HG03521 (cell line): ENCODE measurements around the gene CASP10.
"Not testable (repeated sequence)": the region's sequence is repeated elsewhere in the genome, so short reads cannot be mapped to it uniquely, and the experiment has no call there.

Experiments used
- ATAC-seq: cut with Tn5 transposase; IDR thresholded peaks from one replicate; pipeline ENCODE4 v1.9.1; 2021; ENCODE audit warnings: mild to moderate bottlenecking, moderate library complexity; ENCODE audit not compliant: unreplicated experiment

CASP10 gene

GRCh38 chr2:201154615-201155399 lies 28.1 kb upstream of the CASP10 start:
- ATAC-seq: no peak

GRCh38 chr2:201156036-201156435 lies 26.9 kb upstream of the CASP10 start:
- ATAC-seq: no peak

GRCh38 chr2:201156640-201157039 lies 26.3 kb upstream of the CASP10 start:
- no peak for ATAC-seq

GRCh38 chr2:201157694-201158093 lies 25.2 kb upstream of the CASP10 start:
- peak; percentile 11 for ATAC-seq

GRCh38 chr2:201158111-201158929 lies 24.6 kb upstream of the CASP10 start:
- peak; percentile 92 for ATAC-seq

- no peak for ATAC-seq
Measured at GRCh38 chr2:201164166-201164565, 18.8 kb upstream of the CASP10 start.

- ATAC-seq: no peak
Measured at GRCh38 chr2:201167546-201167945, 15.4 kb upstream of the CASP10 start.

GRCh38 chr2:201168496-201168895 lies 14.4 kb upstream of the CASP10 start:
- not testable (repeated sequence) for ATAC-seq

- ATAC-seq: no peak
Measured at GRCh38 chr2:201171259-201171814, 11.6 kb upstream of the CASP10 start.

- no peak for ATAC-seq
Measured at GRCh38 chr2:201172279-201172678, 10.7 kb upstream of the CASP10 start.

GRCh38 chr2:201174687-201175086 lies 8.3 kb upstream of the CASP10 start:
- ATAC-seq: no peak

- ATAC-seq: no peak
Measured at GRCh38 chr2:201176081-201176481, 6.9 kb upstream of the CASP10 start.

- ATAC-seq: no peak
Measured at GRCh38 chr2:201180010-201180409, 2.9 kb upstream of the CASP10 start.

GRCh38 chr2:201183365-201183727 lies 405 bp downstream of the CASP10 start:
- no peak for ATAC-seq

- ATAC-seq: not testable (repeated sequence)
Measured at GRCh38 chr2:201183835-201184234, 894 bp downstream of the CASP10 start.

- ATAC-seq: not testable (repeated sequence)
Measured at GRCh38 chr2:201184248-201184647, 1.3 kb downstream of the CASP10 start.

- ATAC-seq: no peak
Measured at GRCh38 chr2:201185863-201186262, 2.9 kb downstream of the CASP10 start.

- no peak for ATAC-seq
Measured at GRCh38 chr2:201186982-201187381, 4.0 kb downstream of the CASP10 start.

GRCh38 chr2:201188449-201188848 lies 5.5 kb downstream of the CASP10 start:
- no peak for ATAC-seq

GRCh38 chr2:201191132-201191875 lies 8.4 kb downstream of the CASP10 start:
- ATAC-seq: no peak

GRCh38 chr2:201194097-201194496 lies 11.2 kb downstream of the CASP10 start:
- peak; percentile 93 for ATAC-seq
